K562 (cell line): Measurements from ENCODE around the gene GPR55.

Experiments
- PML ChIP-seq: IDR thresholded peaks from 2 replicates; pipeline ENCODE4 v1.6.1; 2012; ENCODE audit warnings: low read length, inconsistent platforms
- ZNF253 ChIP-seq: fragments of 250-450 bp; sonication (Bioruptor Pico); conservative IDR thresholded peaks from 2 replicates; pipeline ENCODE4 v1.6.1; 2021; ENCODE audit warnings: mild to moderate bottlenecking

DNA sequence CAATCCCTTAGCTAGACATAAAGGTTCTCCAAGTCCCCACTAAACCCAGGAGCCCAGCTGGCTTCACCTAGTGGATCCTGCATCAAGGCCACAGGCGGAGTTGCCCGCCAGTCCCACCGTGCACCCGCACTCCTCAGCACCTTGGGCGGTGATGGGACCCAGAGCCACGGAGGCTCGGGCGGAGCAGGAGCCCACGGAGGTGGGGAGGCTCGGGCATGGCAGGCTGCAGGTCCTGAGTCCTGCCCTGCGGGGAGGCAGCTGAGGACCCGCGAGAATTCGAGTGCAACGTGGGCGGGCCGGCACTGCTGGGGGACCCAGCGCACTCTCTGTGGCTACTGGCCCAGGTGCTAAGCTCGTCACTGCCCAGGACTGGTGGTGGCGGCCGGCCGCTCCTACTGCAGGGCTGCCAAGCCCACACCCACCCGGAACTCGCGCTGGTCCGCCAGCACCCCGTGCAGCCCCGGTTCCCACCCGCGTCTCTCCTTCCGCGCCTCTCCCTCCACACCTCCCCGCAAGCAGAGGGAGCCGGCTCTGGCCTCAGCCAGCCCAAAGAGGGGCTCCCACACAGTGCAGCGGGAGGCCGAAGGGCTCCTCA is 39.2 kb upstream of the GPR55 start:
- TF ChIP-seq PML = no peak
- TF ChIP-seq ZNF253 (CRISPR knock-in tag) = no peak
